Endothelial cell of hepatic sinusoid (primary cell): ENCODE results near the gene FDX2.

ENCODE experiments used
- in situ Hi-C: cut with HindIII; loops from 2 replicates; pipeline ENCODE4 v1.10.0; 2017; ENCODE audit warnings: low sequenced_read_pairs

The FDX2 gene

GRCh38 chr19:10306327-10306726 lies 9.5 kb downstream of the FDX2 start:
- in situ Hi-C loops: no loop called here

GRCh38 chr19:10305139-10305806 lies 10.5 kb downstream of the FDX2 start:
- in situ Hi-C loops: no loop called here

GRCh38 chr19:10299545-10300458 lies 16.0 kb downstream of the FDX2 start:
- in situ Hi-C loops: no loop called here

GRCh38 chr19:10295847-10296591 lies 19.8 kb downstream of the FDX2 start:
- in situ Hi-C loops: no loop called here

GRCh38 chr19:10295305-10295846 lies 20.4 kb downstream of the FDX2 start:
- in situ Hi-C loops: no loop called here

GRCh38 chr19:10294368-10294697 lies 21.5 kb downstream of the FDX2 start:
- in situ Hi-C loops: no loop called here

GRCh38 chr19:10293637-10294367 lies 22.0 kb downstream of the FDX2 start:
- in situ Hi-C loops: no loop called here

- in situ Hi-C loops: no loop called here
Observed at GRCh38 chr19:10292789-10293636, 22.8 kb downstream of the FDX2 start.

GRCh38 chr19:10292206-10292788 lies 23.5 kb downstream of the FDX2 start:
- in situ Hi-C loops: no loop called here

- in situ Hi-C loops: no loop called here
Observed at GRCh38 chr19:10291554-10292205, 24.1 kb downstream of the FDX2 start.

- in situ Hi-C loops: no loop called here
Observed at GRCh38 chr19:10290876-10291553, 24.8 kb downstream of the FDX2 start.

- in situ Hi-C loops: no loop called here
Observed at GRCh38 chr19:10290357-10290875, 25.4 kb downstream of the FDX2 start.

- in situ Hi-C loops: loop anchor here (5.0 kb wide), 2 partner anchors 67 to 112 kb away; partner anchors contain the start of gene CDC37
Observed at GRCh38 chr19:10289836-10290356, 25.9 kb downstream of the FDX2 start, which contains the start of gene ICAM5. TSS of gene ICAM5 (plus strand) at chr19:10289952. CDS start at chr19:10290044, 92 bp downstream.

GRCh38 chr19:10289167-10289835 lies 26.5 kb downstream of the FDX2 start:
- in situ Hi-C loops: loop anchor here (5.0 kb wide), 2 partner anchors 68 to 113 kb away; partner anchors contain the start of gene CDC37

GRCh38 chr19:10288662-10289166 lies 27.1 kb downstream of the FDX2 start:
- in situ Hi-C loops: loop anchor here (5.0 kb wide), 2 partner anchors 69 to 114 kb away; partner anchors contain the start of gene CDC37
